Measurements from ENCODE around the gene FBXW7. TPM values are rescaled to one million over a fixed set of nuclear protein-coding genes. Genes with fewer than 3 reads are reported as not detected.

Gene FBXW7
- polyA plus RNA-seq, 1 of the 3 experiments (the other 2 are of a cell fraction): 7.7 TPM

DNA sequence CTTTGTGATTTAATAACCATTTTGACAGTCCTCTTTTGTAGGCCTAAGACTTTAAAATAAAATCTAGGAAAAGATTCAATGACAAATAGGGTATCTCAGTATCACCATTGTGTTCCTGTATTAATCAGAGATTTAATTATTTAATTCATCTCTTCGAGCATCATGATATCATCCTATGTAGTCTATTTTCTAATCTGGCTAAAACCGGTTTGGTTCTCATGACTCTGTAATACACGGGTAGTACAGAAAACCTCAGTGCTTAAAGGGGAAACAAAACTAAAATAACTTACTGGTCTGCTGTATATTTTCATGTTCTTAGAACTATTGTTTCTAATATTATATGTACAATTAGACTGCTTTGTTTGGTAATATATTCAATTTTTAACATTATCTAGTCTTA lies 23.7 kb upstream of the FBXW7 start:
- Histone ChIP-seq H4K20me1 (ENCODE audit: insufficient read depth) (no peaks in the 10 kb centered on the region), H3K4me1 (ENCODE audit: control insufficient read depth in 1 of 2, insufficient read depth in 2 of 2, low read depth in 1 of 2, low read length in 1 of 2) (no peaks in the 10 kb centered on the region), H3F3A (replicated peaks; ENCODE audit: insufficient read depth) (no peaks in the 10 kb centered on the region), H3K9me2 (no peaks in the 10 kb centered on the region), H3K9me3 (no peaks in the 10 kb centered on the region), H3K4me2 (no peak overlapping the region), H3K79me2 (ENCODE audit: insufficient read depth) (no peaks in the 10 kb centered on the region), H2AFZ (ENCODE audit: low read depth) (no peak overlapping the region), H3K36me3 (replicated peaks in 1 of 2; ENCODE audit: control insufficient read depth in 1 of 2, insufficient read depth in 2 of 2, low read length in 1 of 2) (no peaks in the 10 kb centered on the region), H3K9ac (no peak overlapping the region), H3K27ac (ENCODE audit: low read depth in 2 of 2, low read length in 1 of 2) (no peak overlapping the region), H3K27me3 (ENCODE audit: insufficient read depth) (no peaks in the 10 kb centered on the region), H3K4me3 (ENCODE audit: low read depth in 2 of 2, low read length in 1 of 2) (no peak overlapping the region)
- TF ChIP-seq NFIC (IDR thresholded peaks at IDR 0.05; ENCODE audit: borderline replicate concordance) (no peak), FOSL2 (IDR thresholded peaks at IDR 0.05; ENCODE audit: borderline replicate concordance, low read depth) (no peak), GABPA (IDR thresholded peaks at IDR 0.05; ENCODE audit: low read depth) (no peak), CTCF (IDR thresholded peaks at IDR 0.05) (no peak), TAF1 (IDR thresholded peaks at IDR 0.05; ENCODE audit: borderline replicate concordance, low read depth, low read length) (no peak), POLR2AphosphoS5 (IDR thresholded peaks at IDR 0.05; ENCODE audit: low read depth, low read length) (no peak), CHD2 (IDR thresholded peaks at IDR 0.05; ENCODE audit: low read length, partially characterized antibody) (no peak), RFX5 (IDR thresholded peaks at IDR 0.05; ENCODE audit: low read length) (no peak)
- TF ChIP-seq, protein P1, sequence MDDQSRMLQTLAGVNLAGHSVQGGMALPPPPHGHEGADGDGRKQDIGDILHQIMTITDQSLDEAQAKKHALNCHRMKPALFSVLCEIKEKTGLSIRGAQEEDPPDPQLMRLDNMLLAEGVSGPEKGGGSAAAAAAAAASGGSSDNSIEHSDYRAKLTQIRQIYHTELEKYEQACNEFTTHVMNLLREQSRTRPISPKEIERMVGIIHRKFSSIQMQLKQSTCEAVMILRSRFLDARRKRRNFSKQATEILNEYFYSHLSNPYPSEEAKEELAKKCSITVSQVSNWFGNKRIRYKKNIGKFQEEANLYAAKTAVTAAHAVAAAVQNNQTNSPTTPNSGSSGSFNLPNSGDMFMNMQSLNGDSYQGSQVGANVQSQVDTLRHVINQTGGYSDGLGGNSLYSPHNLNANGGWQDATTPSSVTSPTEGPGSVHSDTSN (IDR thresholded peaks at IDR 0.05): no peak
- CTCF ChIA-PET: no interaction called here
- POLR2A ChIA-PET: no interaction called here
- no peak for DNase-seq
- 92% methylated on average over 3 of the region's 3 CpGs for WGBS (ENCODE audit: low lambda C conversion rate)

GRCh38 chr4:152558396-152558795 lies 22.5 kb upstream of the FBXW7 start:
- no peak overlapping the region for H3K27ac ChIP-seq (ENCODE audit: low read depth in 2 of 2, low read length in 1 of 2)
- H3K79me2 ChIP-seq (ENCODE audit: insufficient read depth): no peaks in the 10 kb centered on the region
- ChIA-PET POLR2A (no interaction called here), CTCF (no interaction called here)
- WGBS (ENCODE audit: low lambda C conversion rate): 36% methylated on average over 1 of the region's 1 CpG
- no peaks in the 10 kb centered on the region for H3F3A ChIP-seq (replicated peaks; ENCODE audit: insufficient read depth)
- no peaks in the 10 kb centered on the region for H4K20me1 ChIP-seq (ENCODE audit: insufficient read depth)
- no peaks in the 10 kb centered on the region for H3K27me3 ChIP-seq (ENCODE audit: insufficient read depth)
- no peak overlapping the region for H3K4me3 ChIP-seq (ENCODE audit: low read depth in 2 of 2, low read length in 1 of 2)
- H3K9me2 ChIP-seq: no peaks in the 10 kb centered on the region
- no peak overlapping the region for H3K9ac ChIP-seq
- H3K4me1 ChIP-seq (ENCODE audit: control insufficient read depth in 1 of 2, insufficient read depth in 2 of 2, low read depth in 1 of 2, low read length in 1 of 2): no peaks in the 10 kb centered on the region
- H3K36me3 ChIP-seq (replicated peaks in 1 of 2; ENCODE audit: control insufficient read depth in 1 of 2, insufficient read depth in 2 of 2, low read length in 1 of 2): no peaks in the 10 kb centered on the region
- no peak overlapping the region for H2AFZ ChIP-seq (ENCODE audit: low read depth)
- DNase-seq: no peak
- no peaks in the 10 kb centered on the region for H3K9me3 ChIP-seq
- no peak overlapping the region for H3K4me2 ChIP-seq
- TF ChIP-seq NRF1 (IDR thresholded peaks at IDR 0.05; ENCODE audit: low read depth, low read length) (no peak), ELF1 (IDR thresholded peaks at IDR 0.05) (no peak), RCOR1 (IDR thresholded peaks at IDR 0.05; ENCODE audit: low read length) (no peak), GATA2 (CRISPR knock-in tag; IDR thresholded peaks at IDR 0.05) (no peak), SIN3A (IDR thresholded peaks at IDR 0.05; ENCODE audit: borderline replicate concordance, low read depth, low read length) (no peak), CTCF (IDR thresholded peaks at IDR 0.05) (no peak), POLR2AphosphoS5 (IDR thresholded peaks at IDR 0.05; ENCODE audit: low read depth, low read length) (no peak), GABPA (IDR thresholded peaks at IDR 0.05; ENCODE audit: low read depth) (no peak), RXRA (IDR thresholded peaks at IDR 0.05; ENCODE audit: borderline replicate concordance, low read depth) (no peak), NFIC (IDR thresholded peaks at IDR 0.05; ENCODE audit: borderline replicate concordance) (no peak), TCF12 (IDR thresholded peaks at IDR 0.05) (no peak), MEF2A (IDR thresholded peaks at IDR 0.05; ENCODE audit: borderline replicate concordance, low read depth) (no peak), IRF3 (IDR thresholded peaks at IDR 0.05; ENCODE audit: low read depth, low read length) (no peak), USF2 (IDR thresholded peaks at IDR 0.05; ENCODE audit: borderline replicate concordance, low read depth, low read length) (no peak)
- TF ChIP-seq, protein P2, sequence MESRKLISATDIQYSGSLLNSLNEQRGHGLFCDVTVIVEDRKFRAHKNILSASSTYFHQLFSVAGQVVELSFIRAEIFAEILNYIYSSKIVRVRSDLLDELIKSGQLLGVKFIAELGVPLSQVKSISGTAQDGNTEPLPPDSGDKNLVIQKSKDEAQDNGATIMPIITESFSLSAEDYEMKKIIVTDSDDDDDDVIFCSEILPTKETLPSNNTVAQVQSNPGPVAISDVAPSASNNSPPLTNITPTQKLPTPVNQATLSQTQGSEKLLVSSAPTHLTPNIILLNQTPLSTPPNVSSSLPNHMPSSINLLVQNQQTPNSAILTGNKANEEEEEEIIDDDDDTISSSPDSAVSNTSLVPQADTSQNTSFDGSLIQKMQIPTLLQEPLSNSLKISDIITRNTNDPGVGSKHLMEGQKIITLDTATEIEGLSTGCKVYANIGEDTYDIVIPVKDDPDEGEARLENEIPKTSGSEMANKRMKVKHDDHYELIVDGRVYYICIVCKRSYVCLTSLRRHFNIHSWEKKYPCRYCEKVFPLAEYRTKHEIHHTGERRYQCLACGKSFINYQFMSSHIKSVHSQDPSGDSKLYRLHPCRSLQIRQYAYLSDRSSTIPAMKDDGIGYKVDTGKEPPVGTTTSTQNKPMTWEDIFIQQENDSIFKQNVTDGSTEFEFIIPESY (IDR thresholded peaks at IDR 0.05; ENCODE audit: borderline replicate concordance, low read depth): no peak
